A549 (cell line): Measurements from ENCODE around the gene TRIM9. TPM values are rescaled to one million over a fixed set of nuclear protein-coding genes. Genes with fewer than 3 reads are reported as not detected.

Source experiments
- ATAC-seq, 2 experiments: fragments of 200-7000 bp in 1 of 2; fragments of >200 bp in 1 of 2; cut with Nextera tagmentation in 1 of 2; cut with Tn5 transposase in 1 of 2; 3 replicates each; pipeline versions ENCODE4 v1.8.0 to v1.9.1; 2018 to 2020; ENCODE audit warnings: mild to moderate bottlenecking in 1 of 2, moderate library complexity in 1 of 2
- CTCF ChIA-PET: fragments of 300-600 bp; sonication (Branson Sonifier 250); formaldehyde crosslinking; extraction: SDS; loops from one replicate; lab custom pipeline; 2021; ENCODE audit warnings: antibody characterized with exemption, inconsistent platforms; lab: Yijun Ruan, JAX
- POLR2A ChIA-PET: fragments of 350-600 bp; formaldehyde crosslinking; extraction: SDS; loops from one replicate; lab custom pipeline; 2021; ENCODE audit warnings: antibody characterized with exemption, inconsistent platforms; lab: Yijun Ruan, JAX
- DNase-seq, 2 experiments: peaks; one replicate each; pipeline versions ENCODE4 v3.0.0 to v3.0.0-alpha.2; 2011 to 2016; ENCODE audit warnings: low read depth in 1 of 2, low spot score in 1 of 2
- FAIRE-seq: peaks from 2 replicates; lab custom pipeline; 2011; peaks lifted over from hg19 to GRCh38; lab: Jason Lieb, UNC
- H3K27ac ChIP-seq, 2 experiments: fragments of >200 bp; sonication (Bioruptor Twin); formaldehyde crosslinking; 3 replicates each; pipeline ENCODE4 v1.5.1; 2016 to 2017
- H3K4me1 ChIP-seq: fragments of >200 bp; sonication (Bioruptor Twin); formaldehyde crosslinking; 3 replicates; pipeline ENCODE4 v1.6.1; 2016
- H3K4me2 ChIP-seq: fragments of >200 bp; sonication (Bioruptor Twin); formaldehyde crosslinking; 3 replicates; pipeline ENCODE4 v1.6.1; 2016
- H3K4me3 ChIP-seq: fragments of >200 bp; sonication (Bioruptor Twin); formaldehyde crosslinking; 3 replicates; pipeline ENCODE4 v1.5.1; 2016
- H3K9me3 ChIP-seq: fragments of >200 bp; sonication (Bioruptor Twin); formaldehyde crosslinking; 3 replicates; pipeline ENCODE4 v1.6.1; 2016
- CBX8 ChIP-seq: fragments of 200-600 bp; sonication (generic); IDR thresholded peaks from 2 replicates; pipeline ENCODE4 v1.6.1; 2016
- CHD2 ChIP-seq: fragments of 150-350 bp; IDR thresholded peaks from 2 replicates; pipeline ENCODE4 v1.6.1; 2014; ENCODE audit warnings: low read length; ENCODE audit not compliant: partially characterized antibody
- EP300 ChIP-seq, 2 experiments: fragments of >200 bp; sonication (Bioruptor Twin); formaldehyde crosslinking; IDR thresholded peaks; 2 replicates in 1 of 2; 3 replicates in 1 of 2; pipeline ENCODE4 v1.6.1; 2016 to 2017
- ESRRA ChIP-seq: fragments of 150-350 bp; IDR thresholded peaks from 2 replicates; pipeline ENCODE4 v1.6.1; 2014; ENCODE audit warnings: mild to moderate bottlenecking, low read length, borderline replicate concordance
- FOSB ChIP-seq: fragments of 250-450 bp; sonication (Bioruptor Pico); IDR thresholded peaks from 2 replicates; pipeline ENCODE4 v1.5.0; 2020; ENCODE audit warnings: mild to moderate bottlenecking, moderate library complexity
- GATA3 ChIP-seq: IDR thresholded peaks from 2 replicates; pipeline ENCODE4 v1.6.1; 2012; ENCODE audit warnings: borderline replicate concordance
- HDAC2 ChIP-seq: fragments of 200-600 bp; sonication (generic); IDR thresholded peaks from 2 replicates; pipeline ENCODE4 v1.6.1; 2016
- HEYL ChIP-seq: fragments of 250-450 bp; sonication (Bioruptor Pico); IDR thresholded peaks from 2 replicates; pipeline ENCODE4 v1.8.0; 2021; ENCODE audit warnings: mild to moderate bottlenecking, moderate library complexity
- HOXB13 ChIP-seq: fragments of 250-450 bp; sonication (Bioruptor Pico); IDR thresholded peaks from 2 replicates; pipeline ENCODE4 v1.5.0; 2020; ENCODE audit warnings: low read depth, mild to moderate bottlenecking, moderate library complexity
- HOXB5 ChIP-seq: fragments of 250-450 bp; sonication (Bioruptor Pico); IDR thresholded peaks from 2 replicates; pipeline ENCODE4 v1.5.0; 2020; ENCODE audit warnings: mild to moderate bottlenecking, moderate library complexity
- JUN ChIP-seq, 2 experiments: fragments of >200 bp; sonication (Bioruptor Twin); formaldehyde crosslinking; IDR thresholded peaks; 2 replicates in 1 of 2; 3 replicates in 1 of 2; pipeline ENCODE4 v1.6.1; 2016 to 2017
- MAFK ChIP-seq: fragments of 450-650 bp; IDR thresholded peaks from 2 replicates; pipeline ENCODE4 v1.6.1; 2014; ENCODE audit not compliant: partially characterized antibody
- MYC ChIP-seq: IDR thresholded peaks from 2 replicates; pipeline ENCODE4 v1.6.1; 2012; ENCODE audit warnings: mild to moderate bottlenecking, inconsistent platforms, low read length, improper control_type of control experiment, borderline replicate concordance
- NFE2L2 ChIP-seq: fragments of 150-350 bp; conservative IDR thresholded peaks from 2 replicates; pipeline ENCODE4 v1.6.1; 2014; ENCODE audit warnings: low read length
- NPAS2 ChIP-seq: fragments of 250-450 bp; sonication (Bioruptor Pico); IDR thresholded peaks from 2 replicates; pipeline ENCODE4 v1.8.0; 2022; ENCODE audit warnings: mild to moderate bottlenecking, moderate library complexity, borderline replicate concordance
- NR3C1 ChIP-seq: fragments of >200 bp; sonication (Bioruptor Twin); formaldehyde crosslinking; IDR thresholded peaks from 3 replicates; pipeline ENCODE4 v1.6.1; 2017
- PHF8 ChIP-seq: fragments of 200-600 bp; sonication (generic); IDR thresholded peaks from 2 replicates; pipeline ENCODE4 v1.6.1; 2016; ENCODE audit warnings: low read depth, mild to moderate bottlenecking, antibody characterized with exemption, moderate library complexity, borderline replicate concordance
- POLR2A ChIP-seq: IDR thresholded peaks from 2 replicates; pipeline ENCODE4 v1.6.1; 2012; ENCODE audit warnings: mild to moderate bottlenecking, low read length
- POLR2AphosphoS2 ChIP-seq: conservative IDR thresholded peaks from 2 replicates; pipeline ENCODE4 v1.6.1; 2012; ENCODE audit warnings: low read length, improper control_type of control experiment, inconsistent platforms
- RAD21 ChIP-seq, 2 experiments: fragments of >200 bp in 1 of 2; sonication (Bioruptor Twin) in 1 of 2; formaldehyde crosslinking in 1 of 2; IDR thresholded peaks in 1 of 2; conservative IDR thresholded peaks in 1 of 2; 2 replicates in 1 of 2; 3 replicates in 1 of 2; pipeline ENCODE4 v1.6.1; 2012 to 2018; ENCODE audit warnings: inconsistent platforms in 1 of 2
- RCOR1 ChIP-seq: fragments of 150-350 bp; IDR thresholded peaks from 2 replicates; pipeline ENCODE4 v1.6.1; 2014; ENCODE audit warnings: antibody characterized with exemption, low read length, low read depth
- RFX5 ChIP-seq: fragments of 450-650 bp; IDR thresholded peaks from 2 replicates; pipeline ENCODE4 v1.7.1; 2014; ENCODE audit warnings: antibody characterized with exemption, mild to moderate bottlenecking, moderate library complexity
- SMC3 ChIP-seq: fragments of >200 bp; sonication (Bioruptor Twin); formaldehyde crosslinking; IDR thresholded peaks from 3 replicates; pipeline ENCODE4 v1.6.1; 2018; ENCODE audit warnings: inconsistent platforms
- SREBF2 ChIP-seq: fragments of 450-650 bp; IDR thresholded peaks from 2 replicates; pipeline ENCODE4 v1.6.1; 2014; ENCODE audit warnings: mild to moderate bottlenecking, moderate library complexity
- TFCP2L1 ChIP-seq: fragments of 250-450 bp; sonication (Bioruptor Pico); IDR thresholded peaks from 2 replicates; pipeline ENCODE4 v1.5.0; 2021; ENCODE audit warnings: mild to moderate bottlenecking
- ZFP36 ChIP-seq: fragments of 450-650 bp; IDR thresholded peaks from 2 replicates; pipeline ENCODE4 v1.6.1; 2014; ENCODE audit warnings: borderline replicate concordance; ENCODE audit not compliant: partially characterized antibody
- ZNF302 ChIP-seq: fragments of 250-450 bp; sonication (Bioruptor Pico); IDR thresholded peaks from 2 replicates; pipeline ENCODE4 v1.9.0; 2021; ENCODE audit warnings: inconsistent platforms, mild to moderate bottlenecking, moderate library complexity
- ZSCAN20 ChIP-seq: fragments of 250-450 bp; sonication (Bioruptor Pico); IDR thresholded peaks from 2 replicates; pipeline ENCODE4 v1.8.0; 2022; ENCODE audit warnings: mild to moderate bottlenecking, moderate library complexity
- WGBS: methylation state at CpG from one replicate; pipeline ENCODE4 v1.1.6; 2017; ENCODE audit errors: missing lambda C conversion rate; 5-methylcytosine and 5-hydroxymethylcytosine counted together
- polyA plus RNA-seq, 4 experiments: library from polyadenylated mRNA; depleted of rRNA in 3 of 4; stranded (reverse); fragments of >200 nt; fragmentation: RNase III in 1 of 4; extraction: RNeasy Plus Mini Kit Qiagen cat#74134 plus additional on column Dnase treatment in 1 of 4; gene quantifications; 2 replicates in 3 of 4; 3 replicates in 1 of 4; pipeline ENCODE4 v1.2.3, GENCODE V29; 2011 to 2017
- TF ChIP-seq, protein P1 (sequence below): fragments of >200 bp; sonication (Bioruptor Twin); formaldehyde crosslinking; IDR thresholded peaks from 2 replicates; pipeline ENCODE4 v1.6.1; 2016
- TF ChIP-seq, protein P2 (sequence below): IDR thresholded peaks from 2 replicates; pipeline ENCODE4 v1.6.1; 2012
- TF ChIP-seq, protein P3 (sequence below): IDR thresholded peaks from 2 replicates; pipeline ENCODE4 v1.6.1; 2012
- TF ChIP-seq, protein P4 (sequence below): fragments of >200 bp; sonication (Bioruptor Twin); formaldehyde crosslinking; IDR thresholded peaks from 3 replicates; pipeline ENCODE4 v1.6.1; 2016
- TF ChIP-seq, protein P5 (sequence below): fragments of 250-450 bp; sonication (Bioruptor Pico); IDR thresholded peaks from 2 replicates; pipeline ENCODE4 v1.5.0; 2021; ENCODE audit warnings: mild to moderate bottlenecking, moderate library complexity, borderline replicate concordance
- TF ChIP-seq, protein P6 (sequence below): IDR thresholded peaks from 2 replicates; pipeline ENCODE4 v1.6.1; 2012; ENCODE audit warnings: low read depth, borderline replicate concordance
- TF ChIP-seq, protein P7 (sequence below): fragments of 450-650 bp; IDR thresholded peaks from 2 replicates; pipeline ENCODE4 v1.6.1; 2014; ENCODE audit warnings: antibody characterized with exemption

TRIM9 gene
- polyA plus RNA-seq, 2 of the 4 experiments (the other 2 are of a cell fraction) = 5.4 to 21.2 TPM

DNA sequence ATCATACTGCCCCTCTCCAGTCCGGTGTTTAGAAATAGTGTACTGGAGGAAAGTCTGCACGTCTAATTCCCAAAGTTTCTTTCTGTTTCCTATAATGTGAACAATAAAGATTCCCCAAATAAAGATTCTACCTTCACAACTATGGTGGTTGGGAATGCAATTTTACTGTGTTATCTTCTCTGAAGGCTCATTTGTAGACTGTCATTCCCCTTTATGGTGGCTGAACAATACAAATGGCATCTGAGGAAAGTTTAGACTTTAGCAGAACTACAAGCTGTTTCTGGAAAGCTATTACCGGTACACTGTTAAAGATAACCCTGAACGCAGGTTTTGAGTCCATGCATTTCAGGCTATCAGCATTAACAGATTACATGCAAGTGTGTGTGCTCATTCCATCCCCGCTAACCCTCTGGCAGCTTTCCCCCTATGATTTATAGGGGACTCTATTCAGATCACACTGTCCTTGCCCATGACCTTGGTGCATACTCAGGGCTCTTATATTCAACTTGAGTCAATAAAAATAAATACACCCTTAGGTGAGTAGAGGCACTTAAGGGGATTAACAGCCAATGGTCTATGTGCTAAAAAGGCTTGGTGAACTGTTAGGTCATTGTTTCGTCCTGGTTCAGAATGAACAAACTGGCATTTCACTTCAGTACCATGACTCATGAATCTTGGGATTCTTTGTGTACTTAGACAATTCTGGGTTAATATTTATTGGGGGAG is 89.9 kb downstream of the TRIM9 start:
- peak; percentile 63 to 93 for DNase-seq
- no peak for TF ChIP-seq ZFP36
- TF ChIP-seq JUN (IDR thresholded peaks at IDR 0.05) = peak; percentile 62 to 89; a peak in 3 of 5 replicates
- TF ChIP-seq, protein P1, sequence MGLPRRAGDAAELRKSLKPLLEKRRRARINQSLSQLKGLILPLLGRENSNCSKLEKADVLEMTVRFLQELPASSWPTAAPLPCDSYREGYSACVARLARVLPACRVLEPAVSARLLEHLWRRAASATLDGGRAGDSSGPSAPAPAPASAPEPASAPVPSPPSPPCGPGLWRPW = no peak
- peak; percentile 58 to 63; a peak in 3 of 5 replicates for TF ChIP-seq EP300 (IDR thresholded peaks at IDR 0.05)
- TF ChIP-seq GATA3 = peak; percentile 72; the same call in 1 of the 2 replicates
- peak; percentile 83; the same call in 1 of the 2 replicates for TF ChIP-seq ESRRA
- no peak for TF ChIP-seq POLR2A
- TF ChIP-seq MAFK = peak; percentile 83
- TF ChIP-seq NFE2L2 = peak; percentile 39; the same call in 1 of the 2 replicates
- TF ChIP-seq SREBF2 = no peak
- no peak for TF ChIP-seq PHF8
- TF ChIP-seq HDAC2 = no peak
- TF ChIP-seq, protein P2, sequence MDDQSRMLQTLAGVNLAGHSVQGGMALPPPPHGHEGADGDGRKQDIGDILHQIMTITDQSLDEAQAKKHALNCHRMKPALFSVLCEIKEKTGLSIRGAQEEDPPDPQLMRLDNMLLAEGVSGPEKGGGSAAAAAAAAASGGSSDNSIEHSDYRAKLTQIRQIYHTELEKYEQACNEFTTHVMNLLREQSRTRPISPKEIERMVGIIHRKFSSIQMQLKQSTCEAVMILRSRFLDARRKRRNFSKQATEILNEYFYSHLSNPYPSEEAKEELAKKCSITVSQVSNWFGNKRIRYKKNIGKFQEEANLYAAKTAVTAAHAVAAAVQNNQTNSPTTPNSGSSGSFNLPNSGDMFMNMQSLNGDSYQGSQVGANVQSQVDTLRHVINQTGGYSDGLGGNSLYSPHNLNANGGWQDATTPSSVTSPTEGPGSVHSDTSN = no peak
- no peak for TF ChIP-seq HEYL (CRISPR knock-in tag)
- TF ChIP-seq, protein P3, sequence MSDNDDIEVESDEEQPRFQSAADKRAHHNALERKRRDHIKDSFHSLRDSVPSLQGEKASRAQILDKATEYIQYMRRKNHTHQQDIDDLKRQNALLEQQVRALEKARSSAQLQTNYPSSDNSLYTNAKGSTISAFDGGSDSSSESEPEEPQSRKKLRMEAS = peak; percentile 36; the same call in 1 of the 2 replicates
- no peak for TF ChIP-seq CBX8
- TF ChIP-seq HOXB5 (CRISPR knock-in tag) = no peak
- no peak for TF ChIP-seq TFCP2L1 (CRISPR knock-in tag)
- TF ChIP-seq NR3C1 = no peak
- TF ChIP-seq HOXB13 (CRISPR knock-in tag) = no peak
- no peak for TF ChIP-seq RFX5
- TF ChIP-seq MYC = no peak
- TF ChIP-seq RAD21 (conservative IDR thresholded peaks at IDR 0.05 in 1 of 2, IDR thresholded peaks at IDR 0.05 in 1 of 2) = peak; percentile 16 to 38; a peak in 1 of 5 replicates
- TF ChIP-seq, protein P4, sequence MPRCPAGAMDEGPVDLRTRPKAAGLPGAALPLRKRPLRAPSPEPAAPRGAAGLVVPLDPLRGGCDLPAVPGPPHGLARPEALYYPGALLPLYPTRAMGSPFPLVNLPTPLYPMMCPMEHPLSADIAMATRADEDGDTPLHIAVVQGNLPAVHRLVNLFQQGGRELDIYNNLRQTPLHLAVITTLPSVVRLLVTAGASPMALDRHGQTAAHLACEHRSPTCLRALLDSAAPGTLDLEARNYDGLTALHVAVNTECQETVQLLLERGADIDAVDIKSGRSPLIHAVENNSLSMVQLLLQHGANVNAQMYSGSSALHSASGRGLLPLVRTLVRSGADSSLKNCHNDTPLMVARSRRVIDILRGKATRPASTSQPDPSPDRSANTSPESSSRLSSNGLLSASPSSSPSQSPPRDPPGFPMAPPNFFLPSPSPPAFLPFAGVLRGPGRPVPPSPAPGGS = peak; percentile 43; the same call in 1 of the 3 replicates
- TF ChIP-seq ZSCAN20 = no peak
- TF ChIP-seq NPAS2 (CRISPR knock-in tag) = no peak
- no peak for TF ChIP-seq ZNF302
- no peak for TF ChIP-seq POLR2AphosphoS2
- no peak for TF ChIP-seq CHD2
- no peak for TF ChIP-seq FOSB
- TF ChIP-seq, protein P5, sequence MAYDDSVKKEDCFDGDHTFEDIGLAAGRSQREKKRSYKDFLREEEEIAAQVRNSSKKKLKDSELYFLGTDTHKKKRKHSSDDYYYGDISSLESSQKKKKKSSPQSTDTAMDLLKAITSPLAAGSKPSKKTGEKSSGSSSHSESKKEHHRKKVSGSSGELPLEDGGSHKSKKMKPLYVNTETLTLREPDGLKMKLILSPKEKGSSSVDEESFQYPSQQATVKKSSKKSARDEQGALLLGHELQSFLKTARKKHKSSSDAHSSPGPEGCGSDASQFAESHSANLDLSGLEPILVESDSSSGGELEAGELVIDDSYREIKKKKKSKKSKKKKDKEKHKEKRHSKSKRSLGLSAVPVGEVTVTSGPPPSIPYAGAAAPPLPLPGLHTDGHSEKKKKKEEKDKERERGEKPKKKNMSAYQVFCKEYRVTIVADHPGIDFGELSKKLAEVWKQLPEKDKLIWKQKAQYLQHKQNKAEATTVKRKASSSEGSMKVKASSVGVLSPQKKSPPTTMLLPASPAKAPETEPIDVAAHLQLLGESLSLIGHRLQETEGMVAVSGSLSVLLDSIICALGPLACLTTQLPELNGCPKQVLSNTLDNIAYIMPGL (CRISPR knock-in tag) = no peak
- TF ChIP-seq SMC3 = 0 out of 3 replicates have a peak, but pooled peaks have one; percentile 13
- TF ChIP-seq, protein P6, sequence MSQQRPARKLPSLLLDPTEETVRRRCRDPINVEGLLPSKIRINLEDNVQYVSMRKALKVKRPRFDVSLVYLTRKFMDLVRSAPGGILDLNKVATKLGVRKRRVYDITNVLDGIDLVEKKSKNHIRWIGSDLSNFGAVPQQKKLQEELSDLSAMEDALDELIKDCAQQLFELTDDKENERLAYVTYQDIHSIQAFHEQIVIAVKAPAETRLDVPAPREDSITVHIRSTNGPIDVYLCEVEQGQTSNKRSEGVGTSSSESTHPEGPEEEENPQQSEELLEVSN = no peak
- TF ChIP-seq, protein P7, sequence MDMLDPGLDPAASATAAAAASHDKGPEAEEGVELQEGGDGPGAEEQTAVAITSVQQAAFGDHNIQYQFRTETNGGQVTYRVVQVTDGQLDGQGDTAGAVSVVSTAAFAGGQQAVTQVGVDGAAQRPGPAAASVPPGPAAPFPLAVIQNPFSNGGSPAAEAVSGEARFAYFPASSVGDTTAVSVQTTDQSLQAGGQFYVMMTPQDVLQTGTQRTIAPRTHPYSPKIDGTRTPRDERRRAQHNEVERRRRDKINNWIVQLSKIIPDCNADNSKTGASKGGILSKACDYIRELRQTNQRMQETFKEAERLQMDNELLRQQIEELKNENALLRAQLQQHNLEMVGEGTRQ = no peak
- no peak for TF ChIP-seq RCOR1

More for the DNA sequence above, 89.9 kb downstream of the TRIM9 start:
- H3K9me3 ChIP-seq = no peaks in the 10 kb centered on the region
- peak overlapping the region; percentile 93 for H3K4me2 ChIP-seq
- peak; percentile 84 to 88 for ATAC-seq
- ChIA-PET POLR2A (interaction anchor here (0.6 to 3.9 kb wide), 7 partner anchors 19 to 90 kb away, joined by 3 to 27 read pairs (median 4); partner anchors contain the start of genes PYGL and TRIM9), CTCF (interaction anchor here (0.6 to 2.8 kb wide), 9 partner anchors 9 to 145 kb away, joined by 3 to 15 read pairs (median 3); partner anchors contain the start of gene TRIM9)
- H3K4me1 ChIP-seq = peaks cover 50% of the 10 kb centered on the region
- H3K4me3 ChIP-seq = peak overlapping the region; percentile 27; the same call in 2 of the 3 replicates
- WGBS = 1% methylated on average over 6 of the region's 6 CpGs
- FAIRE-seq = peak; percentile 100
- peak overlapping the region; percentile 93 to 98 for H3K27ac ChIP-seq
